GM23338 (cell line): ENCODE results near the gene ABHD14A. TPM values are rescaled to one million over a fixed set of nuclear protein-coding genes. Genes with fewer than 3 reads are reported as not detected.

Experiments
- ATAC-seq: fragments of 200-7000 bp; cut with Tn5 transposase; 3 replicates; pipeline ENCODE4 v1.9.1; 2020
- DNase-seq: peaks from one replicate; pipeline ENCODE4 v3.0.0-alpha.2; 2015; ENCODE audit warnings: low spot score
- H2AFZ ChIP-seq: fragments of 200-600 bp; sonication (generic); 2 replicates; pipeline ENCODE4 v1.8.0; 2016; ENCODE audit warnings: antibody characterized with exemption, mild to moderate bottlenecking, moderate library complexity
- H3F3A ChIP-seq: fragments of 200-600 bp; sonication (generic); replicated peaks from 2 replicates; pipeline ENCODE4 v1.8.0; 2017; ENCODE audit warnings: antibody characterized with exemption, mixed run types, low read depth
- H3K27ac ChIP-seq: fragments of 200-600 bp; sonication (generic); 2 replicates; pipeline ENCODE4 v1.6.1; 2016; ENCODE audit warnings: low read depth
- H3K27me3 ChIP-seq: fragments of 200-600 bp; sonication (generic); 2 replicates; pipeline ENCODE4 v1.8.0; 2016; ENCODE audit warnings: mild to moderate bottlenecking, mixed run types, moderate library complexity; ENCODE audit not compliant: insufficient read depth
- H3K36me3 ChIP-seq: fragments of 200-600 bp; sonication (generic); 2 replicates; pipeline ENCODE4 v1.8.0; 2016; ENCODE audit warnings: mild to moderate bottlenecking; ENCODE audit not compliant: insufficient read depth
- H3K4me1 ChIP-seq: fragments of 200-600 bp; sonication (generic); 2 replicates; pipeline ENCODE4 v1.8.0; 2016; ENCODE audit warnings: mild to moderate bottlenecking, moderate library complexity; ENCODE audit not compliant: insufficient read depth
- H3K4me2 ChIP-seq: fragments of 200-600 bp; sonication (generic); 2 replicates; pipeline ENCODE4 v1.7.1; 2017; ENCODE audit warnings: mixed run types
- H3K4me3 ChIP-seq: fragments of 200-600 bp; sonication (generic); 2 replicates; pipeline ENCODE4 v1.6.1; 2016; ENCODE audit warnings: mixed run types
- H3K79me2 ChIP-seq: fragments of 200-600 bp; sonication (generic); replicated peaks from 2 replicates; pipeline ENCODE4 v1.8.0; 2017; ENCODE audit warnings: mild to moderate bottlenecking; ENCODE audit not compliant: insufficient read depth
- H3K9me2 ChIP-seq: fragments of 200-600 bp; sonication (generic); 2 replicates; pipeline ENCODE4 v1.8.0; 2017; ENCODE audit not compliant: insufficient read depth
- H4K20me1 ChIP-seq: fragments of 200-600 bp; sonication (generic); replicated peaks from 2 replicates; pipeline ENCODE4 v1.8.0; 2017; ENCODE audit warnings: mild to moderate bottlenecking; ENCODE audit not compliant: insufficient read depth
- H3K27ac Mint-ChIP-seq: 2 replicates; pipeline ENCODE4 v1.8.0; 2020; ENCODE audit warnings: inconsistent platforms, mild to moderate bottlenecking, moderate library complexity, mixed read lengths
- H3K27me3 Mint-ChIP-seq: 3 replicates; pipeline ENCODE4 v1.8.0; 2022; ENCODE audit warnings: low read depth, mild to moderate bottlenecking, moderate library complexity, mixed read lengths, inconsistent platforms; ENCODE audit not compliant: insufficient read depth, poor library complexity
- H3K36me3 Mint-ChIP-seq: 3 replicates; pipeline ENCODE4 v1.8.0; 2021; ENCODE audit warnings: low read depth, mild to moderate bottlenecking, inconsistent platforms, moderate library complexity, mixed read lengths
- H3K4me1 Mint-ChIP-seq: 3 replicates; pipeline ENCODE4 v1.8.0; 2020; ENCODE audit warnings: mild to moderate bottlenecking, inconsistent platforms, mixed read lengths
- H3K4me3 Mint-ChIP-seq: 3 replicates; pipeline ENCODE4 v1.8.0; 2021; ENCODE audit warnings: moderate library complexity, mild to moderate bottlenecking, inconsistent platforms, mixed read lengths
- H3K9me3 Mint-ChIP-seq: 3 replicates; pipeline ENCODE4 v1.8.0; 2020; ENCODE audit warnings: moderate library complexity, mild to moderate bottlenecking, inconsistent platforms, mixed read lengths
- CREB1 ChIP-seq: fragments of 250-450 bp; sonication (Bioruptor Pico); IDR thresholded peaks from 2 replicates; pipeline ENCODE4 v1.5.0; 2020; ENCODE audit warnings: low read depth, mild to moderate bottlenecking, moderate library complexity
- EZH2 ChIP-seq: fragments of 200-600 bp; sonication (generic); IDR thresholded peaks from one replicate; pipeline ENCODE4 v1.8.0; 2017; ENCODE audit warnings: antibody characterized with exemption, mild to moderate bottlenecking, low read depth; ENCODE audit not compliant: unreplicated experiment
- EZH2phosphoT487 ChIP-seq: fragments of 200-600 bp; sonication (generic); IDR thresholded peaks from one replicate; pipeline ENCODE4 v1.8.1; 2018; ENCODE audit warnings: antibody characterized with exemption; ENCODE audit not compliant: unreplicated experiment
- JUNB ChIP-seq: IDR thresholded peaks from one replicate; pipeline ENCODE4 v1.6.1; 2016; ENCODE audit warnings: antibody characterized with exemption; ENCODE audit not compliant: unreplicated experiment
- NANOG ChIP-seq: IDR thresholded peaks from 2 replicates; pipeline ENCODE4 v1.6.1; 2016; ENCODE audit warnings: antibody characterized with exemption, borderline replicate concordance
- POLR2AphosphoS5 ChIP-seq: IDR thresholded peaks from 2 replicates; pipeline ENCODE4 v1.6.1; 2016; ENCODE audit warnings: antibody characterized with exemption, low read depth
- STAT1 ChIP-seq: IDR thresholded peaks from one replicate; pipeline ENCODE4 v1.6.1; 2016; ENCODE audit warnings: antibody characterized with exemption; ENCODE audit not compliant: unreplicated experiment
- ZNF114 ChIP-seq: fragments of 250-450 bp; sonication (Bioruptor Pico); IDR thresholded peaks from 2 replicates; pipeline ENCODE4 v1.5.0; 2020; ENCODE audit warnings: mild to moderate bottlenecking, moderate library complexity
- ZNF331 ChIP-seq: fragments of 250-450 bp; sonication (Bioruptor Pico); IDR thresholded peaks from 2 replicates; pipeline ENCODE4 v1.5.0; 2020; ENCODE audit warnings: low read depth, mild to moderate bottlenecking, moderate library complexity
- polyA plus RNA-seq: library from polyadenylated mRNA; unstranded; fragments of >200 nt; fragmentation: Nextera tagmentation; extraction: Ambion mirVana; gene quantifications from 2 replicates; pipeline ENCODE4 v1.2.1, GENCODE V29; 2016
- total RNA-seq: library from RNA; depleted of rRNA; stranded (reverse); fragments of >200 nt; shearing (Covaris generic); gene quantifications from 2 replicates; pipeline ENCODE4 v1.2.3, GENCODE V29; 2014
- TF ChIP-seq, protein P1 (sequence below): IDR thresholded peaks from 2 replicates; pipeline ENCODE4 v1.6.1; 2016; ENCODE audit warnings: antibody characterized with exemption
- TF ChIP-seq, protein P2 (sequence below), 2 experiments: fragments of 200-600 bp in 1 of 2; sonication (generic) in 1 of 2; conservative IDR thresholded peaks; 2 replicates each; pipeline versions ENCODE4 v1.5.1 to v1.6.1; 2016 to 2017; ENCODE audit warnings: antibody characterized with exemption in 2 of 2, low read depth in 2 of 2, mild to moderate bottlenecking in 2 of 2, moderate library complexity in 1 of 2
- TF ChIP-seq, protein P3 (sequence below): IDR thresholded peaks from one replicate; pipeline ENCODE4 v1.6.1; 2018; ENCODE audit warnings: antibody characterized with exemption; ENCODE audit not compliant: unreplicated experiment
- TF ChIP-seq, protein P4 (sequence below): fragments of 250-450 bp; sonication (Bioruptor Pico); IDR thresholded peaks from 2 replicates; pipeline ENCODE4 v1.5.0; 2020; ENCODE audit warnings: mild to moderate bottlenecking, moderate library complexity

The ABHD14A gene
- total and polyA plus RNA-seq, 2 experiments from 2014 or later: 7.8 to 12.7 TPM

DNA sequence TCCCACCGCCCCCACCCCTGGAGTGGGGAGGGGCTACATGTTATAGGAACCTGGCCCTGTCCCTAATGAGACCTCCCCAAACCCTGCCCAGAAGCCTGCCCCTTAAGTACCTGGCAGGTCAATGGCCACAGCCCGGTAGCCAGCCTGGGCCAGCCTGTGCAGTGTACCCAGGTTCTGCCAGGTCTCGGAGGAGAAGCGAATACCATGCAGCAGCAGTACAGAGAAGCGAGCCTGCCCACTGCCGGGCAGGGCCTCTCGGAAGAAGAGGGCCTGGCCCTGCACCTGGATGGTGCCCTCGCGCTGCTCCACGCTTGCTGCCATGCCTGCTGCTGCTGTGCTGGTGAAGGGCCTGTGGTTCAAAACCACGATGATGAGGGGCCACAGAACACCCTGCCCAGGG, 3.5 kb upstream of the ABHD14A start:
- Mint-ChIP-seq H3K4me3 (no peak overlapping the region), H3K27ac (no peak overlapping the region), H3K9me3 (no peaks in the 10 kb centered on the region; the same call in 1 of the 3 replicates), H3K36me3 (peaks cover 3% of the 10 kb centered on the region; the same call in 2 of the 3 replicates), H3K27me3 (peaks cover 37% of the 10 kb centered on the region), H3K4me1 (peaks cover 43% of the 10 kb centered on the region)
- Histone ChIP-seq H3K4me1 (peaks cover 35% of the 10 kb centered on the region), H3F3A (peaks cover 31% of the 10 kb centered on the region), H3K27ac (no peak overlapping the region), H3K79me2 (no peaks in the 10 kb centered on the region), H3K4me2 (no peak overlapping the region), H3K27me3 (peaks cover 27% of the 10 kb centered on the region), H4K20me1 (no peaks in the 10 kb centered on the region), H3K9me2 (no peaks in the 10 kb centered on the region), H2AFZ (no peak overlapping the region), H3K36me3 (no peaks in the 10 kb centered on the region), H3K4me3 (no peak overlapping the region)
- no peak for ATAC-seq
- no peak for DNase-seq
- TF ChIP-seq POLR2AphosphoS5 (no peak; the same call in 1 of the 2 replicates), JUNB (no peak), STAT1 (no peak), ZNF114 (no peak), NANOG (no peak), CREB1 (no peak), EZH2phosphoT487 (no peak), ZNF331 (CRISPR knock-in tag) (no peak), EZH2 (no peak)
- TF ChIP-seq, protein P1, sequence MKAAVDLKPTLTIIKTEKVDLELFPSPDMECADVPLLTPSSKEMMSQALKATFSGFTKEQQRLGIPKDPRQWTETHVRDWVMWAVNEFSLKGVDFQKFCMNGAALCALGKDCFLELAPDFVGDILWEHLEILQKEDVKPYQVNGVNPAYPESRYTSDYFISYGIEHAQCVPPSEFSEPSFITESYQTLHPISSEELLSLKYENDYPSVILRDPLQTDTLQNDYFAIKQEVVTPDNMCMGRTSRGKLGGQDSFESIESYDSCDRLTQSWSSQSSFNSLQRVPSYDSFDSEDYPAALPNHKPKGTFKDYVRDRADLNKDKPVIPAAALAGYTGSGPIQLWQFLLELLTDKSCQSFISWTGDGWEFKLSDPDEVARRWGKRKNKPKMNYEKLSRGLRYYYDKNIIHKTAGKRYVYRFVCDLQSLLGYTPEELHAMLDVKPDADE: no peak
- TF ChIP-seq, protein P2, sequence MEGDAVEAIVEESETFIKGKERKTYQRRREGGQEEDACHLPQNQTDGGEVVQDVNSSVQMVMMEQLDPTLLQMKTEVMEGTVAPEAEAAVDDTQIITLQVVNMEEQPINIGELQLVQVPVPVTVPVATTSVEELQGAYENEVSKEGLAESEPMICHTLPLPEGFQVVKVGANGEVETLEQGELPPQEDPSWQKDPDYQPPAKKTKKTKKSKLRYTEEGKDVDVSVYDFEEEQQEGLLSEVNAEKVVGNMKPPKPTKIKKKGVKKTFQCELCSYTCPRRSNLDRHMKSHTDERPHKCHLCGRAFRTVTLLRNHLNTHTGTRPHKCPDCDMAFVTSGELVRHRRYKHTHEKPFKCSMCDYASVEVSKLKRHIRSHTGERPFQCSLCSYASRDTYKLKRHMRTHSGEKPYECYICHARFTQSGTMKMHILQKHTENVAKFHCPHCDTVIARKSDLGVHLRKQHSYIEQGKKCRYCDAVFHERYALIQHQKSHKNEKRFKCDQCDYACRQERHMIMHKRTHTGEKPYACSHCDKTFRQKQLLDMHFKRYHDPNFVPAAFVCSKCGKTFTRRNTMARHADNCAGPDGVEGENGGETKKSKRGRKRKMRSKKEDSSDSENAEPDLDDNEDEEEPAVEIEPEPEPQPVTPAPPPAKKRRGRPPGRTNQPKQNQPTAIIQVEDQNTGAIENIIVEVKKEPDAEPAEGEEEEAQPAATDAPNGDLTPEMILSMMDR (conservative IDR thresholded peaks at IDR 0.05; ENCODE audit: low read depth in 2 of 2): no peak
- TF ChIP-seq, protein P3, sequence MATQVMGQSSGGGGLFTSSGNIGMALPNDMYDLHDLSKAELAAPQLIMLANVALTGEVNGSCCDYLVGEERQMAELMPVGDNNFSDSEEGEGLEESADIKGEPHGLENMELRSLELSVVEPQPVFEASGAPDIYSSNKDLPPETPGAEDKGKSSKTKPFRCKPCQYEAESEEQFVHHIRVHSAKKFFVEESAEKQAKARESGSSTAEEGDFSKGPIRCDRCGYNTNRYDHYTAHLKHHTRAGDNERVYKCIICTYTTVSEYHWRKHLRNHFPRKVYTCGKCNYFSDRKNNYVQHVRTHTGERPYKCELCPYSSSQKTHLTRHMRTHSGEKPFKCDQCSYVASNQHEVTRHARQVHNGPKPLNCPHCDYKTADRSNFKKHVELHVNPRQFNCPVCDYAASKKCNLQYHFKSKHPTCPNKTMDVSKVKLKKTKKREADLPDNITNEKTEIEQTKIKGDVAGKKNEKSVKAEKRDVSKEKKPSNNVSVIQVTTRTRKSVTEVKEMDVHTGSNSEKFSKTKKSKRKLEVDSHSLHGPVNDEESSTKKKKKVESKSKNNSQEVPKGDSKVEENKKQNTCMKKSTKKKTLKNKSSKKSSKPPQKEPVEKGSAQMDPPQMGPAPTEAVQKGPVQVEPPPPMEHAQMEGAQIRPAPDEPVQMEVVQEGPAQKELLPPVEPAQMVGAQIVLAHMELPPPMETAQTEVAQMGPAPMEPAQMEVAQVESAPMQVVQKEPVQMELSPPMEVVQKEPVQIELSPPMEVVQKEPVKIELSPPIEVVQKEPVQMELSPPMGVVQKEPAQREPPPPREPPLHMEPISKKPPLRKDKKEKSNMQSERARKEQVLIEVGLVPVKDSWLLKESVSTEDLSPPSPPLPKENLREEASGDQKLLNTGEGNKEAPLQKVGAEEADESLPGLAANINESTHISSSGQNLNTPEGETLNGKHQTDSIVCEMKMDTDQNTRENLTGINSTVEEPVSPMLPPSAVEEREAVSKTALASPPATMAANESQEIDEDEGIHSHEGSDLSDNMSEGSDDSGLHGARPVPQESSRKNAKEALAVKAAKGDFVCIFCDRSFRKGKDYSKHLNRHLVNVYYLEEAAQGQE: no peak
- TF ChIP-seq, protein P4, sequence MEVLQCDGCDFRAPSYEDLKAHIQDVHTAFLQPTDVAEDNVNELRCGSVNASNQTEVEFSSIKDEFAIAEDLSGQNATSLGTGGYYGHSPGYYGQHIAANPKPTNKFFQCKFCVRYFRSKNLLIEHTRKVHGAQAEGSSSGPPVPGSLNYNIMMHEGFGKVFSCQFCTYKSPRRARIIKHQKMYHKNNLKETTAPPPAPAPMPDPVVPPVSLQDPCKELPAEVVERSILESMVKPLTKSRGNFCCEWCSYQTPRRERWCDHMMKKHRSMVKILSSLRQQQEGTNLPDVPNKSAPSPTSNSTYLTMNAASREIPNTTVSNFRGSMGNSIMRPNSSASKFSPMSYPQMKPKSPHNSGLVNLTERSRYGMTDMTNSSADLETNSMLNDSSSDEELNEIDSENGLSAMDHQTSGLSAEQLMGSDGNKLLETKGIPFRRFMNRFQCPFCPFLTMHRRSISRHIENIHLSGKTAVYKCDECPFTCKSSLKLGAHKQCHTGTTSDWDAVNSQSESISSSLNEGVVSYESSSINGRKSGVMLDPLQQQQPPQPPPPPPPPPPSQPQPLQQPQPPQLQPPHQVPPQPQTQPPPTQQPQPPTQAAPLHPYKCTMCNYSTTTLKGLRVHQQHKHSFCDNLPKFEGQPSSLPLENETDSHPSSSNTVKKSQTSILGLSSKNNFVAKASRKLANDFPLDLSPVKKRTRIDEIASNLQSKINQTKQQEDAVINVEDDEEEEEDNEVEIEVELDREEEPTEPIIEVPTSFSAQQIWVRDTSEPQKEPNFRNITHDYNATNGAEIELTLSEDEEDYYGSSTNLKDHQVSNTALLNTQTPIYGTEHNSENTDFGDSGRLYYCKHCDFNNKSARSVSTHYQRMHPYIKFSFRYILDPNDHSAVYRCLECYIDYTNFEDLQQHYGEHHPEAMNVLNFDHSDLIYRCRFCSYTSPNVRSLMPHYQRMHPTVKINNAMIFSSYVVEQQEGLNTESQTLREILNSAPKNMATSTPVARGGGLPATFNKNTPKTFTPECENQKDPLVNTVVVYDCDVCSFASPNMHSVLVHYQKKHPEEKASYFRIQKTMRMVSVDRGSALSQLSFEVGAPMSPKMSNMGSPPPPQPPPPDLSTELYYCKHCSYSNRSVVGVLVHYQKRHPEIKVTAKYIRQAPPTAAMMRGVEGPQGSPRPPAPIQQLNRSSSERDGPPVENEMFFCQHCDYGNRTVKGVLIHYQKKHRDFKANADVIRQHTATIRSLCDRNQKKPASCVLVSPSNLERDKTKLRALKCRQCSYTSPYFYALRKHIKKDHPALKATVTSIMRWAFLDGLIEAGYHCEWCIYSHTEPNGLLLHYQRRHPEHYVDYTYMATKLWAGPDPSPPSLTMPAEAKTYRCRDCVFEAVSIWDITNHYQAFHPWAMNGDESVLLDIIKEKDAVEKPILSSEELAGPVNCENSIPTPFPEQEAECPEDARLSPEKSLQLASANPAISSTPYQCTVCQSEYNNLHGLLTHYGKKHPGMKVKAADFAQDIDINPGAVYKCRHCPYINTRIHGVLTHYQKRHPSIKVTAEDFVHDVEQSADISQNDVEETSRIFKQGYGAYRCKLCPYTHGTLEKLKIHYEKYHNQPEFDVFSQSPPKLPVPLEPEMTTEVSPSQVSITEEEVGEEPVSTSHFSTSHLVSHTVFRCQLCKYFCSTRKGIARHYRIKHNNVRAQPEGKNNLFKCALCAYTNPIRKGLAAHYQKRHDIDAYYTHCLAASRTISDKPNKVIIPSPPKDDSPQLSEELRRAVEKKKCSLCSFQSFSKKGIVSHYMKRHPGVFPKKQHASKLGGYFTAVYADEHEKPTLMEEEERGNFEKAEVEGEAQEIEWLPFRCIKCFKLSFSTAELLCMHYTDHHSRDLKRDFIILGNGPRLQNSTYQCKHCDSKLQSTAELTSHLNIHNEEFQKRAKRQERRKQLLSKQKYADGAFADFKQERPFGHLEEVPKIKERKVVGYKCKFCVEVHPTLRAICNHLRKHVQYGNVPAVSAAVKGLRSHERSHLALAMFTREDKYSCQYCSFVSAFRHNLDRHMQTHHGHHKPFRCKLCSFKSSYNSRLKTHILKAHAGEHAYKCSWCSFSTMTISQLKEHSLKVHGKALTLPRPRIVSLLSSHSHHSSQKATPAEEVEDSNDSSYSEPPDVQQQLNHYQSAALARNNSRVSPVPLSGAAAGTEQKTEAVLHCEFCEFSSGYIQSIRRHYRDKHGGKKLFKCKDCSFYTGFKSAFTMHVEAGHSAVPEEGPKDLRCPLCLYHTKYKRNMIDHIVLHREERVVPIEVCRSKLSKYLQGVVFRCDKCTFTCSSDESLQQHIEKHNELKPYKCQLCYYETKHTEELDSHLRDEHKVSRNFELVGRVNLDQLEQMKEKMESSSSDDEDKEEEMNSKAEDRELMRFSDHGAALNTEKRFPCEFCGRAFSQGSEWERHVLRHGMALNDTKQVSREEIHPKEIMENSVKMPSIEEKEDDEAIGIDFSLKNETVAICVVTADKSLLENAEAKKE (CRISPR knock-in tag): no peak
